GM18868 (cell line): Measurements from ENCODE around the gene PVALEF.

Source experiments
- ATAC-seq: cut with Tn5 transposase; IDR thresholded peaks from one replicate; pipeline ENCODE4 v1.9.1; 2021; ENCODE audit warnings: mild to moderate bottlenecking, moderate library complexity; ENCODE audit not compliant: unreplicated experiment

The PVALEF gene

DNA sequence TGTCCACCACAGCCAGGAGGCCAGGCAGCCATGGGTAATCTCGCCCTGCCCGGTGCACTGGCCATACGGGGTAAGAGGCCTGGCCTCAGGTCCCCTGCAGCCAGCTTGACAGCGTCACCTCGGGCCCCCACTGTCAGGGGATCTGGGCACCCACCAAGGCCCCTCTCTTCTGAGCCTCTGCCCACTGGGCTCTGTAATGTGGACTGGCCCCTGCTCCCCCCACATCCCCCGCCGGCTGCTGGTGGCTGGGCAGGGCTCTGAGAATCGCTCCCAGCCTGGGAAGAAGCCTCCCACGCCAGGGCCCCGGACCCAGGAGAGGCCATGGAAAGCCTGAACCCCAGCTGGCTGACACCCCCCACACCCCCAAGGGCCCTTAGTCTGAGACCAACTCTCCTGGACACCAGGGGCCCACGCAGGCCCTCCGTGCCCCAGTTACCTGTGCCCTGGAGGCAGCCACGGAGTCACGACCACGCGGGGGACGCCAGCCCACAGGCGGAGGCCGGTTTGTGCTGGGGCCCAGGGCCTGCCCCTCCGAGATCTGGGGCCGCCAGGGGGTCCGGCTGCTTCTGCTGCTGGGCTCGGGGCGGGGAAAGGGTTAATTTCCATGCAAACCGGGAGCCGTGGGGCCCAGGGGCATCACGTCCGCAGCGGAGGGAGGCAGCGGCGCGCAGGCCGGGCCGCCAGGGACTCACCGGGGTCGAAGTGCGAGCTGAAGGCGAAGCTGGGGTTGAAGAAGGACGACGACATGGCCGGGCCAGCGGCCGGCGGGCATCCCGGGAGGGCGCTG, at the start of gene PVALEF:
Gene PVALEF (plus strand): TSS at position 262 of the 787 bp plus-strand sequence. CDS start 15,720 bp downstream, outside the sequence.
- no peak for ATAC-seq

DNA sequence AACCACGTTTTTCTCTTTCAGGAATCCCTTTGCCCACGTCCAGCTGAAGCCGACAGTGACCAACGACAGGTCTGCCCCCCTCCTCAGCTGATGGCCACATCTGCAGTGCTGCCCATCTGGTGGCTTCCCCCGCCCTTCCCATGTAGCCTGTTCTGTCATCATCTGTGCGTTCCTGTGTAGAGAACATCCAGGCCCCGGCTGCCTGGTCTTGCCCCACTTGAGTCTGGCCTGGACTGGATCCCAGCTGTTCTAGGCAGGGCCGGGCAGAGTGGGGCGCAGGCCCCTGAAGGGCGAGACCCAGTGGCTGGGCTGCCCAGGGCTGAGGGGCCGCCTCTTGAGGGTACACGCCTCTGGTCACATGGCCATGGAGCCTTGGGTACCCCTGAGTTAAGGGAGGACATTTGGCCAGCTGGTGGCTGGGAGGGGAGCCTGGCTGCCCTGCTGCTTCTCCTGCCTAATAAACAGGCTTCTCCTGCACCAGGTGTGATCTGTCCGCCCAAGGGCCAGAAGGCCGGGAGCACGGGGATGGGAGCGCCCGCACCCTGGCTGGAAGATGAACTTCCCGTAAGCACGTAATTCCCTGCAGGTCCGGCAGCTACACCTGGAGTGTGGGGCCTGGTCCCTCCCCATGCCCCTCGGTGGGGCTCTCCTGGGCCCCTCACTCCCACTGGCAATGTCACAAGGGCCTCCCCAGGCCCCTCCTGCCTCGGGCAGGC, 49.4 kb upstream of the PVALEF start:
- ATAC-seq = no peak

DNA sequence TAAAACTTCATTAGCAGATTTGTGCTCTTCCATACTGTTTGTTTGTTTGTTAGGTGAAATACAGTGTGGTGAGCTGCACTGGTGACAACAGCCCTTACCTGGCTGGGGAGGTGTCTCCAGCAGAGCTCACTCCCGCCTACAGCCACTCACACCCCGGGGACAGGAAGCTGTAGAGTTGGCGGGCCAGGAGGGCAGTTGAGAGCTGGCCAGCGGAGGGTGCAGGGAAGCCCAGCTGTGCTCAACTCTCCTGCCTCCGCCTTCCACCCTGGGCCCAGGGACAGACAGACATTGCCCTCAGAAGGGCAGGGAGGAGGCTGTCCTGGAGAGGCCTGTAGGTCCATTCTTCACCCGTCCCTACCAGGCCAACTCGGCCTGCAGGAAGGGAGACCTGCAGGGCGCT, 48.6 kb upstream of the PVALEF start:
- no peak for ATAC-seq

DNA sequence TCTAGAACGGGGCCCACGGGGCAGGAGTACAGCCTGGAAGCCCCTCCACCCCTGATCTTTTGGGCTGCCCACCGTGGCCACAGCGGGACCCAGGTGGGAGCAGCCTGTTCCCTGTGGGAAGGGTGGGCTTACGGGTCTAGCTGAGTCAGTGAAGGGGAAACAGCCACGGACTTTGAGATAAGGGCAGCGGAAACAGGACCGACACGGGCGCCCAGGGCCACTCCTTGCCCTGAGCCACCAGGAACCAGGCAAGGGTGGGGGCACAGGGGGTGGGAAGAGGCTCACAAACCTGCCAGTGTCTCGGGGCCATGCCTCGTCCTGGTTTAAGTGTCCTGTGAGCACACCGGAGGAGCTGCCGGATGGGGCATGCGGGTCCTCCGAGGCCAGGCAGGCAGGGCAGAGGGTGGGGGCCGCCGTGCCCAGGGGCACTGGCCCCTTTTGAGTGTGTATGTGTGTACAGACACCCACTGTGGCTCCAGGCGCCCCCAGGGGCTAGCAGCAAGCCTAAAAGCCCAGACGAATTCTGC, 47.6 kb upstream of the PVALEF start:
- no peak for ATAC-seq

DNA sequence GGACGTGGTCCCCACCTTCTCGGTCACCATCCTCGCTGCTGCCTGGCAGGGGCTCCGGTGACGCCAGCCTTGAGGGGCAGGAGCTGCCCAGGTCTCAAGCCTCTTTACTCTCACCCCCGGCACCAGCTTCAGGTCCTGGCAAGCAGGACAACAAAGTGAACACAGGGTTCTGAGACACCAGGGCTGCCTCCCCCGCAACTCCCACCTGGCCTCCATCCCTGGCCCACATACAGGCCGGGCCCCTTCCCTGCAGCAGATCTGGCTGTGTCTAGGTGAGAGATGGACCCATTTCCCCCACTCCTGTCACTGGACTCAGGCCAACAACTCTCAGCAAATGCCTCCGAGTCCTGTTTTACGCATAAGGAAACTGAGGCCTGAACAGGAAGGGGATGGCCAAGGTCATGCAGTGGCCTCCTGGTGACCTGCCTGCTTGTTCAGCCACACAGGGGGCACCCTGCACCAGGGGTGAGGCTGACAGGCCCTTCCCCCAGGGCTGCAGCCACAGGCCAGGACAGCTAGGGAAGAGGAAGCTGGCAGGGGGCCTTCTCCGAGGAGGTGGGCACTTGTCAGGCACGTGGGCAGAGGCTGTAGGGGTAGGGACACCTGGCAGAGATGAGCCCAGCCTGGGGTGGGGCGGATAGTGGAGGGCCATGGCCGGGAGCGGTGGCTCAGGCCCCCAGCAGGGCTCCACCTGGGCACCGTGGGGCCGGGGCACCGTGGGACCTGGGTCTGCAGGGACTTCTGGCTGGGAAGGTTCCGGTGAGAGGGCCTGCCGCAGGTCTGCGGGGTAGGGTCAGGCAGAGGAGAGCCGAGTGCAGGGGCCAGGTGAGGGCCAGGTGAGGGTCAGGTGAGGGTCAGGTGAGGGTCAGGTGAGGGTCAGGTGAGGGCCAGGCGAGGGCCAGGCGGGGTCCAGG, 46.7 kb upstream of the PVALEF start:
- no peak for ATAC-seq

DNA sequence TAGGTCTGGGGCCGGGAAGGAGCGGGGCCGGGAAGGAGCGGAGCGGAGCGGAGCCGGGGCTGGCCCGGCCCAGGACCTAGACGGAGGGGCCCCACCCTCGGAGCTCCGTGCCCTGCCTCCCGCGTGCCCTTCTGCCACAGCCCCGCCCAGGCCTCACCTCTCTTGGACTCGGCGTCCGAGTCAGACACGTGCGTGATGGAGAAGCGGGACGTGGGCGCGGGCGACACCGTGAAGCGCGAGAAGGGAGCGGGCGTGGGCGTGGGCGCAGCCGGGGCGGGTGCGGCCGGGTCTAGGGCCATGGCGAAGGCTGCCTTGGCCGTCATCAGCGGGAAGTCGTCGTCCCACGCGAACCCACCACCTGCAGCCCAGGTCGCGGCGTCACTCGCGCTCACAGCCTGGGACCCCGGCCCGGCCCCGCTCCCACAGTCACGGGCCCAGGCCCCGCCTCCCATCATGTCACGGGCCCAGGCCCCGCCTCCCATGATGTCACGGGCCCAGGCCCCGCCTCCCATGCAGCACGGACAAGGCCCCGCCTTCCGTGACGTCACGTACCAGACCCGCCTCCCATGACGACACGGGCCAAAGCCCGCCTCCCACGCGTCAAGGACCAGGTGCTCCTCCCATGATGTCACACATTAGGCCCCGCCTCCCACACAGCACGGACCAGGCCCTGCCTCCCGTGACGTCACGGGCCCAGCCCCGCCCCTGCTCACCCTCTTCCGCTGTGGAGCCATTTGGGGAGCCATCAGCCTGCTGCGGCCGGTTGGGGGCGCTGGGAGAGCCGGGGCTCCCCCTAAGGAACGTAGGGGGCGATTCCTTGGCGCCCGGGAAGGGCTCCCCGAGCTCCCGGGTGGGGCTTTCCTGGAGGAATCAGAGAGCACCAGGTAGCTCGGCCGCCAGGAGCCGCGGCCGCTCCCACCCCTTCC, 45.8 kb upstream of the PVALEF start:
- no peak for ATAC-seq

DNA sequence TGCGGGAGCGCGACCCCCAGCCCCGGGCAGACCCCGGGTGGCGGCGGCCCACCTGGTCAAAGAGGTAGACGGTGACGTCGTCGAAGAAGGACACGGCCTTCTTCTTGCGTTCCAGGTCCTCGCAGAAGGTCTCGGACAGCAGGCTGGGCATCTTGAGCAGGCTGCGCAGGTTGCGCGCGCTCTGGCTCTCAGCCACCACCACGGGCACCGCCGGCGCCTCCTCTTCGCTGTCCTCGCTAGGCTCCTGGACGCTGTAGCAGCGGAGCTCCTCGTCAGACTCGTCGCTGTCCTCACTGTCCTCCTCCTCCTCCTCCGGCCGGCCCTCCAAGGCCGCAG, 45.2 kb upstream of the PVALEF start:
- no peak for ATAC-seq

DNA sequence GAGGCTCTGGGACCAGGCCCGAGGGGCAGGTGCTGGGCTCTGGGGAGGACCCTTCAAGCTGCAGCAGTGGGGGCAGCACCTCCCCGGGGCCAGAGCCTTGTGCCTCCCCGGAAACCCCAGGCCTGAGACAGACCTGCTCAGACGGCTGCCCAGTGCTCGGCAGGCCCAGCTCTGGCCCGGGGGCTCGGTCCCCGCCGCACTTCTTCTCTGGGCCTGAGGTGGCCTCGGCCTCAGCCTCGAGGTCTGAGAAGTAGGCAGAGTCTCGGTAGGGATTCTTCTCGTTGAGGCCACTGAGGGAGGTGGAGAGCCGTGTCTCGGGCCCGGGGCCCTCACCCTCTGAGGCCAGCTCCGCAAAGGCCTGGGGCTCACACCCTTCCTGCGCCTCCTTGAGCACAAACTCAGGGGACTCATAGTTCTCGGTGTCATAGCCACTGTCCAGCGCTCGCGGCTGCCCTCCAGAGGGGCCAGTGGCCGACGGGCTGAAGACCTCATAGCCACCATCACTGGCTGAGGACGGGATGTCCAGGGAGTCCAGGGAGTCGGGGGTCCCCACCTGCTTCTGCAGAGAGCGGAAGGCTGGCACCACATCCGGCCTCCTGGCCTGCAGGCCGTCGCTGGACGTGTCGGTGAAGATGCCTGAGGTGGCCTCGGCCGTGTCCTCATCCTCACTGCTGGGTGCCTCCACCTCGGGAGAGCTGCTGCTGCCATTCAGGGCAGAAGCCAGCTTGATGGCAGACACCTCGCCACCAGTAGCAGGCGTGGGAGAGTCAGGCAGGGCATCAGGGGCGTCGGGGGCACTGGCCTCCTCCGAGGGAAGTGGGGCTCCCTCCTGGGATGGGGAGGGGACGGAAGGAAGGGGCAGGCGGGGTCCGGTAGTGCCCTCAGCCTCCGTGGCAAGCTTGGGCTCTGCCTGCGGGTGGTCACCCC, 44.3 kb upstream of the PVALEF start:
- ATAC-seq = no peak

DNA sequence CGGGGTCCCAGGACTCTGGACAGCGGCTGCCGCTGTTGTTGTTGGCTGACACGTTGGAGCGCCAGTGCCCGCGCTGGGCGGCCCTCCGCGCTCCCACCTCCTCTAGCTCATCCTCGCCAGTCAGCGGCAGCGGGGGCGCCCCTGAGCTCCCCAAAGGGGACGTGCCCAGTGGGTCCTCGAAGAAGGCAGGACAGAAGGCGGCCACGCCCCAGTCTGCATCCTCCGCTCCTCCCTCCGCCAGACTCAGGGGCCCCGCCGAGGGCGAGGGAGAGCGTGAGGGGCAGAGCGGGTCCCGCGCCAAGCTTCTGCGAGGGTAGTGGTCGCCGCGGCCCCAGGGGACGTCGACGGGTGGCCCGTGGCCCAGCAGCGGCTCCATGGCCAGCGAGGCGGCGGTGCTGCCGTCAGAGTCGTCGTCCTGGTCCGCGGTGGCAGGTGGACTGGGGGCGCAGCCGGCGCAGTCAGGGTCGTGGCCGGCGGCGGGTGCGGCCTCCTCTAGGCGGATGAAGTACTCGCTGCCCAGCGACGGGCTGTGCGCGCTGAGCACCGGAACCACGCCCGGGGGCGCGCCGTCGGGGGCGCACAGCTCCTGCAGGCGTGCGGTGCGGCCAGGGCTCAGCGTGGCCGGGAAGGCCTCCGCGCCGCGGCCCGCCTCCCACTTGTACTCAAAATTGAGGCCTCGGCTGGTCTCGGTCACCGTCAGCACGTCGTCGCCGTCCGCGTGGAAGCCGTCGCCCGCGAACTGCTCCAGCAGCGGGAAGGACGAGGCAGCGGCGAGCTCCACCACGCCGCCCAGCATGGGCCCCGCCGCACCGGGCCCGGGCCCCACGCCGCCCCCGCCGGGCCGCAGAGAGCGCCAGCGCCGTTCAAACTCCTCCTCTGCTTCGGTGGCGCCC, 43.2 kb upstream of the PVALEF start:
- no peak for ATAC-seq

DNA sequence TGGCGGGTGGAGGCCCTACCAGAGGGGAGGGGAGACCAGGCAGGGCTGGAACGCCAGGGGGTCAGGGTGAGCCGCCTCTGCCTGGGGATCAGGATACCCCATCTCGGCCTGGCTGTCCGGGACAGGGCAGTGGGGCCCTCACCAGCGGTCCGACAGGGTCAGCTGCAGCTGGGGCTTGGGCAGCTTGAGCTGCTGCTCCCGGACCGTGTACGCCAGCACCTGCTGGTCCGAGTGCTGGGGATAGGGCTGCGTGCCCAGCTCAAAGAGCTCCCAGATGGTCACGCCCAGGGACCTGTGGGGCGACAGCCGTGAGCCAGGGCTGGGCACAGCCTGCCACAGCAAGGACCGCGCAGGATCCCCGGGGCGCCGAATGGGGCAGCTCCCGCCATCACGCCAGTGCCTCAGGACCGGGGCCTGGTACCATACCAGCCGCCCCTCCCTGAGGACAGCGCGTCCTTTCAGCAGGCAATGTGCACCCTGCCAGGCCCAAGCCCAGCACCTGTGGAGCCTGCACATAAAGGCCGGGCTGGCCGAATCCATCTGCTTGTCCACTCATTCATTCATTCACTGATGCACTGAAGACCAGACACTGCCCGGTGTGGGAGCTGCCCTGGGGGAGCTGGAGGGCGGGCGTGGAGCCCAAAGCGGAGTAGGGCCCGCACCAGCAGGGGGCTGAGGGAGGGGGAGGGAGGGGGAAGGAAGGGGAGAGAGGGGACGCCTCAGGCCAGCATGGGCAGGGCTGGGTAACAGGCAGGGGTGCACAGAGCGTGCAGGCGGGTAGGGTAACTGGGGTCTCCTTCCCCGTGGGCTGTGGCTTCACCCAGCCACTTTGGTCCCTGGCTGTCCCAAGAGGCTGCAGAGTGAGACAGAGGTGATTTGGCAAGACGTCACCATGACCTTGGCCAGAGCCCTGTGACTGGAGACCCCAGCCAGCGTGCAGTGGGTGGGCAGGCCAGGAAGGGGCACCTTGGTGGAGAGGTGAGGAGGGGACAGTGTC, 42.0 kb upstream of the PVALEF start:
- ATAC-seq = no peak

DNA sequence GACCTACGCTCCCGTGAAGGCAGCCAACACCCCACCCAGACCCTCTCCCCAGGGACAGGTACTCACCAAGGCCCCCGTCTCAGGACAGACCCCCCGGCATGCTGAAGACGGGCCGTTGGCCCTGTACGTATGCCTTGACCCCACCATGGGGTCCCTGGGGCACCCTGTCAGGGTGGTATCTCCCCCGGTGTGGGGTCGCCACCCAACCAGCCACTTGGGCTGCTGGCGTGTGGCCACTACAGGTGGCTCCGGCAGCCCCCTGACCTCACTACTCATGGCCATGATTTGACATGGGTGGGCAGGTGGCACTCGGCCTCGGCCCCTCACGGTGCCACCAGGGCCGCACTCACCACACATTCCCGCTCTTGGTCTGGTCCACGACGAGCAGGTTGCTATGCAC, 40.9 kb upstream of the PVALEF start:
- no peak for ATAC-seq

DNA sequence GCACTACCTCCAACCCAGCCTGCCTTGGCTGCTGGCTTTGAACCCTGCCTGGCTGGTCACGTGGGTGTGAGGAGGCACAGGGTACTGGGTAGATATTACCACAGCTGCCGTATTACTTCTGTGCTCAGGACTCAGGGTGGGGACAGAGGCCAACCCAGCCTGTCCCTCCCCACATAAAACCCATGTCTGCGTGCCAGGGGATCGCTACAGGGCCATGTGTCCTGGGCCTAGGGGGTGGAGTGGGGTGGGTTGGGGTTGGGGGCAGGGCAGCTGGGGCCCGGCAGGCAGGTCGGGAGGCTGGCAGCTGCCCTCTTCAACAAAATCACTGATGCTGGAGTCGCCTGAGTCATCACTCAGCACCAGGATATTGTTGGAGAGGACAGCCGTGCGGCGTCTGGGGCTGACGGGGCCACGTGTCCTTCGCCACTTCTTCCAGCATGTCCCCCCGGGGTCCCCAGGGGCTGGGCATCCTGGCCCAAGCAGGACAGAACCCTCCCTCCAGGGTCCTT, 39.7 kb upstream of the PVALEF start:
- no peak for ATAC-seq

DNA sequence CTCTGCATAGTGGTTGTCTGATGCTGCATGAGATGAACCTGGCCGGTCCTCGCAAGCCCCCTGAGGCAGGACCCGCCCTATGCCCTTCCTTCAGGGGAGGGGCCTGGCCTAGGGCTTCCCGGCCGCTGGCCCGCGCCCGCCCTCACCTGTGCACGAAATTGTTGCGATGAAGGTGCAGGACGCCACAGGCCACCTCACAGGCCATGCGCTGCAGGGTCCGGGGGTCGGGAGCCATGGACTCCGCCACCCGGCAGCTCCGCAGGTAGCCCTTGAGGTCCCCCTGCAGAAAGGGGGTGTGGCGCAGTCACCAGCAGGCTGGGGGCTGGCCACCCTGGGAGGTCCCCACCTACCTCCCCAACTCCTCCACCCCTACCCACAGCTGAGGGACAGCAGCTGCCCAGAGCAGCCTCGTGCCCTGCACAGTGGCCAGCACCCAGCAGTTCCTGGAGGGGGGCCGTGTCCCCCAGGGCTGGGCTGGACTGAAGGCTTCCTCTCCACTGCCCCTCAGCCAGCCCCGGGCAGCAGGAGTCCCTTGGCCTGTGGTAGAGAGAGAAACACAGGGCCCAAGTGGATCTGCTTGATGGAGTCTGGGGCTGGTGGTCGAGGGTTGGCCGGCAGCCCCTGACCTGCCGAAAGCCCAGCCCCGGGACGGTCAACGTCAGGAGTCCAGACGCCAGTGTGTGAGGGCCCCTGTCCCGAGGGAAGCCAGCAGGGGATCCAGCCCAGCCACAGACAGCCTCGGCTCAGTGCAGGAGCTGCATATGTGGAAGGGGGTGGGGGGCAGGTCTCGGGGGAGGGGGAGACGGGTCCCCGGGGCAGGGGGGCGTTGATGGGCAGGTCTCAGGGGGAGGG, 38.8 kb upstream of the PVALEF start:
- ATAC-seq = no peak

DNA sequence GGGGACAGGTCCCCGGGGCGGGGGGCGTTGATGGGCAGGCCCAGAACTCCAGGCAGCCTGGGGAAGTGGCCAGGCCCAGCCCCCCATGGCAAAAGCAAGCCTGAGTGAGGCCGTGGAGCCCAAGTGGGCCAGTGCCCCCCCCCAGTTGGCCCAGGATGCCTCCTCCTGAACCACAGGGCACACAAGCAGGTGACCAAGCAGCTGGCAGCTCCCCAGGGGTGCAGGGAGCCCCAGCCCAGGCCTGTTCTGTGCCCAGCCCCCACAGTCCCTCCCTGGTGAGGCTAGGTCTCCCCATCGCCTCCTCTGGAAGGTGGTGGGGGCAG, 38.2 kb upstream of the PVALEF start:
- no peak for ATAC-seq

DNA sequence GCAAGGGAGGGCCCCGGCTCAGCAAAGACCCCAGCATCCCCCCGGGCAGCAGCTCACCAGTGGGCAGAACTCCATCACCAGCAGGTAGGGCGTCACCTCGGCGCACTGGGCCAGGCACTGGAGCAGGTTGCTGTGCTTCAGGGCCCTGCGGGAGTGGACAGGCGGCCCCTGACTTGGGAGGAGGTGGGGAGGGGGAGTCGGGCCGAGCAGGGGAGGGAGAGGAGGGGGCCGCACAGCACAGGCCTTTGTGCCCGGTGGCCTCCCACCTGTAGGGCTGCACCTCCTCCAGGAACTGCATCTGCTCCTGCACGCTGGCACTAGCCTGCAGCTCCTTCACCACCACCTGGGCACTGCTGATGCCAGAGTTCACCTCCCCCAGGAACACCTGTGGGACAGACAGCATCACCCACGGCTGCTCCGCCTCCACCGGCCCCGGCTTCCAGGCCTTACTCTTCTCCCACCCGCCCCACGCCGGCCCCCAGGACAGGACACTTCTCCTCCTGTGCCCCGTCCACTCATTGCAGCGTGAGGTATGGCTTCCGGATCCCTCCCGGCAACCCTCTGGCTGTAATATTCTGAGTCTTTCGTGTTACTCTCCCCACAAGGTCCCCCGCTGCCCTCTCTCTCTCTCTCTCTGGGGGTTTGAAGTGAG, 37.7 kb upstream of the PVALEF start:
- no peak for ATAC-seq
